GM18505 (cell line): Measurements from ENCODE around the gene GNAO1.

Experiments used
- ATAC-seq: cut with Tn5 transposase; IDR thresholded peaks from one replicate; pipeline ENCODE4 v1.9.1; 2021; ENCODE audit not compliant: unreplicated experiment
- POLR2A ChIP-seq: IDR thresholded peaks from 4 replicates; pipeline ENCODE4 v1.6.1; 2011; ENCODE audit warnings: borderline replicate concordance; ENCODE audit not compliant: insufficient read depth, insufficient read length; ENCODE audit errors: extremely low read depth

Gene GNAO1

DNA sequence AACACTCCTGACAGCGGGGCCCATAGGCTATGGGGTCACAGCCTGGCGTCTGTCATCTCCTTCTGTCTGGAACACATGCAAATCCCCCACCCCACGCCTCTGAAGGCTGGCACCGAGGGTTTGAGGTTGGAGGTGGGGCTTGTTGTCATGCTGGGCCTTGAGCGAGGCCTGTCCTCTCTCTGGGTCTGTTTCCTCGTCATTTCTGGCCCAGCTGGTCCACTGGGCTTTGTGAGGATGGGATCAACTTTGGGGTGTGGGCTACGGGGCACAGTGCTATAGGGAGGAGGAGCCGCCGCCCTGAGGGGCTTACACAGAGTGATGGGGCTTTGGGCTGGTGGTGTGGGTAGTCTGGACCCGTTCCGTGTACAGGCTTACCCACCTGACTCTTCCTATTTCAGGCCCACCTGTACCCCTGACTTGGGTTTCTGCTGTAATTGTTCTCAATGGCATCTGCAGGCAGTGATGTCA, 146.6 kb downstream of the GNAO1 start:
- no peak for TF ChIP-seq POLR2A

GRCh38 chr16:56338566-56339318, 147.5 kb downstream of the GNAO1 start:
- no peak for TF ChIP-seq POLR2A

More for the DNA sequence above, 146.6 kb downstream of the GNAO1 start:
- no peak for ATAC-seq

GRCh38 chr16:56339431-56340195, 148.3 kb downstream of the GNAO1 start:
- TF ChIP-seq POLR2A: no peak
- no peak for ATAC-seq

More at GRCh38 chr16:56338566-56339318, 147.5 kb downstream of the GNAO1 start:
- no peak for ATAC-seq

DNA sequence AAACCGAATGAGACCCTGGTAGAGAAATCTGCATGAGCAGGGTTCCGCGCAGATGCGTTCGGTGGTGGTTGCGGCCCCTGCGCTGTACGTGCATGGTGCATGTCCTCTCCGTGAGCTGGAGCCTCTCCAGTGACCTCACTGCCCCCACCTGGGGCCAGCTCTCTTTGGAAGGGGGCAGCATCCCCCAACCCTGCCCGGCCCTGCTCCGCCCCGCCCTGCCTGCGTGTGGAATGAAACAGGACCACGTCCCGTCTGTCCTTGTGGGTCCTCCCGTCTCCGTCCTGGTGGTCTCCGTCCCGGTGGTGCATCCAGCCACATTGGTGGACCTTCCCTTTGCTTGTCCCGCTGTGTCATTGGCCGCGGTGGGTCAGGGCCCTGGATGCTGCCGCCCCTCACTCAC, 149.1 kb downstream of the GNAO1 start:
- no peak for ATAC-seq
- no peak for TF ChIP-seq POLR2A

GRCh38 chr16:56340864-56341365, 149.6 kb downstream of the GNAO1 start:
- ATAC-seq: no peak
- TF ChIP-seq POLR2A: no peak

DNA sequence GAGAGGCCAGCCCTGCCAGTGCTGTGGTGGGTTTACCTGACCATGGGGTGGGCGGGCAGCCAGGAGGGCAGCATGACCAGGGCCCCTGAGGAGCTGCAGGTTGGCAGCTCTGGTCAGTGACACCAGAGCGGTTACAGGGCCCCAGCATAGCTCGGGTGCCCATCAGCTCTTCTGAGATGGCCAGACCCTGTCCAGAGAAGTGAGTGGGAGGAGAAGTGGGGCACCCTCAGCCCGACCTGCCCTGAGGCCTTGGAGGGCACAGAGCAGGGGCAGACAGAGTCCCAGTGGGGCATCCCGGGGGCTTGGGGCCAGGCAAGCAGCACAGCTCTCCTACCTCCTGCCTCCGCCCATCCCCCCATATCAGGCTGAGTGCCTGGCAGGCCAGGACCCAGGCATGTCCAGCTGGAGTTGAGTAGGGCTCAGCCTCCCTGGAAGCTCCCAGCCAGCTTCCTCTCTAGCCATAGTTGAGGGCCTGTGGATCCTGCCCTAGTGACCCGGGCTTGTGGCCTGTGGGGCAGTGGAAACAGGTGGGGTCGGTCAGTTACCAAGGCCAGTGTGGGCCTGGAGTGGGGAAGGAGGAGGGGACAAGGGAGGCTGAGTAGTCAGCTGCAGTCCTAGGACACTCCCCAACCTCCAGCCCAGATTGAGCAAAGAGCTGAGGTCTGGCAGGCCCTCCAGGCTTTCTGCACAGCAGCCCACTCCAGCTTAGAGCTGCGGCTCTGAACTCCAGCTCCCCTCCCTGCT, 150.5 kb downstream of the GNAO1 start:
- TF ChIP-seq POLR2A: no peak
- ATAC-seq: no peak

GRCh38 chr16:56343661-56344517, 152.6 kb downstream of the GNAO1 start:
- no peak for TF ChIP-seq POLR2A
- no peak for ATAC-seq

DNA sequence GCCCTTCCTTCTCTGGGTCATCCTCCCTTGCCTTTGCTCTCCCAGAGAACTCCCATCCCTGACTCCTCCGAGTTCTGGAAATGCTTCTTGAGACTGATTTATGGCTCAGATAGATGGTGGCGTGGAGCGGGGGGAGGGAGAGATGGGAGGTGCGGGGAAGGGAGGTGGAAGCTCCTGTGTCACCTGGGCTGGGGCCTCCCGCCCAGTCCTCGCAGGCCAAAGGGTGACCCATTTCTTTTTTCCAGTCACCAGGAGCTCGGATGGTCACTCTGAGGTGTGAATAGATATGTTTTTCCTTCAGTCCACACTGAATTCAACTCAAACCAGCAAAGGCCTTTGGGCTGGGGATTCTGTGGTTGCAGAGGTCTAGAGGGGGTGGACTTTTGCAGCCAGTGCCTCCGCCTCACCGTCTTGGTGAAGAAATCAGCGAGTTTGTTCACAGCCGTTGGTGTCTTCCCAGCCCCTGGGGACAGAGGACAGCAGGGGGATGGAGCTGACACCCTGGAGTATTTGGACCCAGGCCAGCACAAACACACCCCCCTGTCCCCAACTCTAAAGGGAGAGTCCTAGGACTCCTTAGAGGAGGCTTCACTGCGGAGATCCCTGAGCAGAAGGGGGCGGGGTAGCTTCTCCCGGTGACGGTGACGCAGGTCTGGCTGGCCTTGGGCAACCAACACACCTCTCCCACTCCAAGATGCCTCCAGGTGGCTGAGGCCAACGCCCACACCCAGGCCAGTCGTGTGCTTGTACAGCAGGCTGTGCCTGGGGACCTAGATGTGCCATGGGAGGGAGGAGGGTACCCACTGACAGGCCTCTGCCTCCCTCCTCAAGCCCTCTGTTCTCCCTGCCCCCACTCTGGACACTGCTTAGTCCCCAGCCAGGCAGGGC, 153.5 kb downstream of the GNAO1 start:
- no peak for TF ChIP-seq POLR2A
- ATAC-seq: no peak

DNA sequence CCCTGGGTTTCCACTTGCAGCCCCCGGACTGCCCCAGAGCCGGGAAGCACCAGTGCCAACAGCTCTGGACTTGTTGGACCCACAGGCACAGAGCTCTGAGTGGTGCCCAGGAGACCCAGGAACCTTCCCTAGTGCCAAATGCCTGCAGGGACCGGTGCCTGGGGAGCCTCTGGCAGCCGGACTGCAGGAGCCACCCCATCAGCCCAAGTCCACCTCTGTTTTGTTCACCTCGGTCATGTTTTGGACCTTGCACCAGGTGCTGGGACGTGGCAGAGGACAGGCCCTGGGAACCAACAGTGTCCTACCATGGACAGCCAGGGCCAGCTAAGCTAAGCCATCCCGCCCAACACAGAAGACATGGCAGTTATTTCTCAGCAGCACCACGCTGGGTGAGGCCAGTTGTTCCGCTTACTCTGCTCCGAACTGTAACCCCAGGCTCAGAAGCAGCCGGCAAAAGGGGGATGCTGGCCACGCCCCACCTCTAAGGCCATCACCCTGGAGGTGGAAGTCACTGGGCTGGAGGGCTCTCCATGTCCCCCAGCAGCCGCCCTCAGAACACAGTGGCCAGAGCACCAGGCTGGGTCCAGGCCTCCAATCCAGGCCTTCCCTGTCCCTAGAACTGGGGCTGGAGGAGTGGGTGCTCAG, 154.2 kb downstream of the GNAO1 start:
- TF ChIP-seq POLR2A: no peak
- no peak for ATAC-seq

DNA sequence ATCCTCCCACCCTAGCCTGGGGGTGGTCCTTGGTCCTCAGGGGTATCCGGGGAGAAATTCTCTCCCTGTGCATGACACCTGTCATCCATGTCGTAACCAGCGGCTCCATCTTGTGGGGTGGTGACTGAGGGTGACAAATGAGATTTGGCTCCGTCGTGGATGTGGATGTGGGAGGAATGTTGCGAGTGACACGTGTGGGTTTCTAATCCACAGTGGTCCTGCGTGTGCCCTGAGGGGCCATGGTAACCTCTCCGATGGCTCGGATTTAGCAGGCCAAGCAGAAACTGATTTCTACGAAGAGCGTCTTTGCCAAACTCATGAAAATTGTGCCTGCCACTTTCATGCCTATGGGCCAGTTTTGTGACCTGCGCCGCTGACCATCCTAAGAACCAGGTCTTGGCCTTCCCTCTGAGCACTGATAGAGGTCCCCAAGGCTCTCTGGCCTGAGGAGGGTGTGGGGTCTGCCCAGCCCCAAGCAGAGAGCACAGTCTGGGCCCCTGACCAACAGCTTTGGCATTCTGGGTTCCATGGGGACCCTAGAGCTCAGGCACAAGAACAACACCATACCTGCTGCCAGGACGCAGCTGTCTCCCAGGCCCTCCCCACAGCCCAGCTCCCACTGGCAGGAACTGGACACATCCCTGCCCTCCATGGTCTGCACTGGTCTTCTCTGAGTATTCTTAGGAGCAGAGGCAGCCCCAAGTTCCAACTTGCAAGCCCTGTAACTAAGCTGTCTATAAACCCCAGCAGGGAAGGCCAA, 155.0 kb downstream of the GNAO1 start:
- TF ChIP-seq POLR2A: no peak
- ATAC-seq: no peak
